Endometrium (tissue), 2 donors: ENCODE results near the gene EZR.

Experiments
- FAIRE-seq: peaks from 2 replicates; lab custom pipeline; 2012; peaks lifted over from hg19 to GRCh38; lab: Jason Lieb, UNC
- donor health status: control.
- donor health status: control.

EZR gene

GRCh38 chr6:158760618-158761250, 58.4 kb downstream of the EZR start:
- no peak for FAIRE-seq

- FAIRE-seq: no peak
Measured at GRCh38 chr6:158759966-158760617, 59.1 kb downstream of the EZR start.

GRCh38 chr6:158758941-158759479, 60.2 kb downstream of the EZR start:
- FAIRE-seq: no peak

- no peak for FAIRE-seq
Measured at GRCh38 chr6:158758451-158758860, 60.7 kb downstream of the EZR start.

GRCh38 chr6:158757753-158758090, 61.4 kb downstream of the EZR start:
- FAIRE-seq: no peak

GRCh38 chr6:158756977-158757752, 62.0 kb downstream of the EZR start:
- no peak for FAIRE-seq

- FAIRE-seq: no peak
Measured at GRCh38 chr6:158756126-158756525, 63.0 kb downstream of the EZR start.

- FAIRE-seq: no peak
Measured at GRCh38 chr6:158755636-158756035, 63.5 kb downstream of the EZR start.

GRCh38 chr6:158754738-158755137, 64.4 kb downstream of the EZR start:
- no peak for FAIRE-seq

GRCh38 chr6:158753811-158754210, 65.4 kb downstream of the EZR start:
- FAIRE-seq: no peak

- no peak for FAIRE-seq
Measured at GRCh38 chr6:158752613-158753012, 66.6 kb downstream of the EZR start.

- FAIRE-seq: no peak
Measured at GRCh38 chr6:158751921-158752320, 67.2 kb downstream of the EZR start.

- no peak for FAIRE-seq
Measured at GRCh38 chr6:158751224-158751623, 67.9 kb downstream of the EZR start.

GRCh38 chr6:158744986-158745430, 74.2 kb downstream of the EZR start:
- FAIRE-seq: no peak

GRCh38 chr6:158743033-158743651, 76.0 kb downstream of the EZR start:
- no peak for FAIRE-seq

GRCh38 chr6:158739673-158740072, 79.5 kb downstream of the EZR start:
- no peak for FAIRE-seq

- no peak for FAIRE-seq
Measured at GRCh38 chr6:158737710-158738615, 81.2 kb downstream of the EZR start.

GRCh38 chr6:158737082-158737709, 82.0 kb downstream of the EZR start:
- FAIRE-seq: no peak

GRCh38 chr6:158735009-158735408, 84.2 kb downstream of the EZR start:
- FAIRE-seq: no peak

- no peak for FAIRE-seq
Measured at GRCh38 chr6:158730541-158730907, 88.6 kb downstream of the EZR start.

GRCh38 chr6:158729906-158730540, 89.1 kb downstream of the EZR start:
- no peak for FAIRE-seq
